ENCODE results near the gene MYCL. TPM values are rescaled to one million over a fixed set of nuclear protein-coding genes. Genes with fewer than 3 reads are reported as not detected.

Gene MYCL
- total RNA-seq, 3 donors from 2014 or later, result 4.2 to 17.2 (median 9.4) TPM

GRCh38 chr1:39865762-39866161 is 36.0 kb downstream of the MYCL start:
- Histone ChIP-seq H3K36me3 (ENCODE audit: low read depth) (no peaks in the 10 kb centered on the region), H3K9me3 (no peaks in the 10 kb centered on the region), H3K4me1 (ENCODE audit: low read depth) (peaks cover under 1% of the 10 kb centered on the region), H3K4me3 (no peak overlapping the region)
- no peak for TF ChIP-seq CTCF (IDR thresholded peaks at IDR 0.05)
- intact Hi-C loops (cut with DNase I, micrococcal nuclease), result no loop called here
- ATAC-seq (no peak), DNase-seq (no peak)

GRCh38 chr1:39863177-39863576 is 38.5 kb downstream of the MYCL start:
- ATAC-seq (no peak), DNase-seq (no peak)
- intact Hi-C loops (cut with DNase I, micrococcal nuclease), result no loop called here
- Histone ChIP-seq H3K4me3 (no peak overlapping the region), H3K4me1 (ENCODE audit: low read depth) (peaks cover 4% of the 10 kb centered on the region), H3K9me3 (no peaks in the 10 kb centered on the region), H3K36me3 (ENCODE audit: low read depth) (no peaks in the 10 kb centered on the region)
- TF ChIP-seq CTCF (IDR thresholded peaks at IDR 0.05), result no peak

- no peak overlapping the region for H3K4me3 ChIP-seq
- no peak for TF ChIP-seq CTCF (IDR thresholded peaks at IDR 0.05)
- DNase-seq (no peak), ATAC-seq (no peak)
- H3K36me3 ChIP-seq (ENCODE audit: low read depth), result no peaks in the 10 kb centered on the region
- intact Hi-C loops (cut with DNase I, micrococcal nuclease), result no loop called here
- H3K9me3 ChIP-seq, result no peaks in the 10 kb centered on the region
- peaks cover 4% of the 10 kb centered on the region for H3K4me1 ChIP-seq (ENCODE audit: low read depth)
These were observed 40.7 kb downstream of the MYCL start for GRCh38 chr1:39861003-39861402.

GRCh38 chr1:39859859-39860812 is 41.6 kb downstream of the MYCL start:
- TF ChIP-seq CTCF (IDR thresholded peaks at IDR 0.05), result no peak
- ATAC-seq, result peak; percentile 89
- Histone ChIP-seq H3K4me3 (no peak overlapping the region), H3K4me1 (ENCODE audit: low read depth) (peaks cover 4% of the 10 kb centered on the region), H3K36me3 (ENCODE audit: low read depth) (no peaks in the 10 kb centered on the region), H3K9me3 (no peaks in the 10 kb centered on the region)
- intact Hi-C loops (cut with DNase I, micrococcal nuclease), result no loop called here
- no peak for DNase-seq

GRCh38 chr1:39858315-39858714 is 43.4 kb downstream of the MYCL start:
- intact Hi-C loops (cut with DNase I, micrococcal nuclease), result no loop called here
- ATAC-seq (no peak), DNase-seq (no peak)
- H3K4me1 ChIP-seq (ENCODE audit: low read depth), result peaks cover 4% of the 10 kb centered on the region
- TF ChIP-seq CTCF (IDR thresholded peaks at IDR 0.05), result no peak
- no peaks in the 10 kb centered on the region for H3K36me3 ChIP-seq (ENCODE audit: low read depth)
- H3K9me3 ChIP-seq, result no peaks in the 10 kb centered on the region
- no peak overlapping the region for H3K4me3 ChIP-seq
